CD4-positive, alpha-beta T cell treated with Interleukin-2 at 100 ng/mL for 4 hours (primary cell): ENCODE measurements around the gene RNF4.
"Not testable (repeated sequence)": the region's sequence is repeated elsewhere in the genome, so short reads cannot be mapped to it uniquely, and the experiment has no call there.

Experiments
- DNase-seq: peaks from one replicate; pipeline ENCODE4 v3.0.0-alpha.2; 2020; ENCODE audit warnings: low spot score

Gene RNF4

GRCh38 chr4:2534904-2535375 lies 66.0 kb downstream of the RNF4 start:
- DNase-seq: no peak

- peak; percentile 33 for DNase-seq
Observed at GRCh38 chr4:2535376-2536192, 66.7 kb downstream of the RNF4 start.

- peak; percentile 99 for DNase-seq
Observed at GRCh38 chr4:2536193-2537010, 67.5 kb downstream of the RNF4 start, which contains the start of gene FAM193A. Gene FAM193A (plus strand): TSS chr4:2536647. CDS start chr4:2536916, 269 bp downstream.

- DNase-seq: peak; percentile 50
Observed at GRCh38 chr4:2537011-2537830, 68.3 kb downstream of the RNF4 start.

- DNase-seq: not testable (repeated sequence)
Observed at GRCh38 chr4:2543580-2544191, 74.8 kb downstream of the RNF4 start.

- no peak for DNase-seq
Observed at GRCh38 chr4:2545321-2546013, 76.6 kb downstream of the RNF4 start.

GRCh38 chr4:2546286-2546823 lies 77.4 kb downstream of the RNF4 start:
- no peak for DNase-seq

- DNase-seq: not testable (repeated sequence)
Observed at GRCh38 chr4:2546961-2547691, 78.2 kb downstream of the RNF4 start.

GRCh38 chr4:2551118-2551517 lies 82.2 kb downstream of the RNF4 start:
- no peak for DNase-seq

- no peak for DNase-seq
Observed at GRCh38 chr4:2552806-2553205, 83.9 kb downstream of the RNF4 start.

- DNase-seq: no peak
Observed at GRCh38 chr4:2558301-2558700, 89.4 kb downstream of the RNF4 start.

GRCh38 chr4:2560167-2560566 lies 91.3 kb downstream of the RNF4 start:
- DNase-seq: no peak
